Hematopoietic multipotent progenitor cell treated with erythropoietin and hydrocortisone succinate and interleukin-3 and kit ligand, for 17 days (in vitro differentiated cells): ENCODE data around the gene RBFOX2.
"Not testable (repeated sequence)": the region's sequence is repeated elsewhere in the genome, so short reads cannot be mapped to it uniquely, and the experiment has no call there.

Experiments
- DNase-seq: peaks from one replicate; pipeline ENCODE4 v3.0.0-alpha.2; 2015; ENCODE audit warnings: low spot score

The RBFOX2 gene

DNA sequence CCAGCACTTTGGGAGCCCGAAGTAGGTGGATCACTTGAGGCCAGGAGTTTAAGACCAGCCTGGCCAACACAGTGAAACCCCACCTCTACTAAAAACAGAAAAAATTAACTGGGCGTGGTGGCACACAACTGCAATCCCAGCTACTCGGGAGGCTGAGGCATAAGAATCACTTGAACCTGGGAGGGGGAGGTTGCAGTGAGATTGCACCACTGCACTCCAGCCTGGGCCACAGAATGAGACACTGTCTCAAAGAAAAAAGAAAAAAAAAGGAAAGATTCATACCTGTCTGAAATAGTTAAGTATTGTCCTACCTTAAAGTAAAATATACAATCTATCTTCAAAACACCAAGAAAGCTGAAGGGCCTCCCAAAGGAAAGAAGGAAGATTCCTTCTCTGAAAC is 20.1 kb downstream of the RBFOX2 start:
- no peak for DNase-seq

DNA sequence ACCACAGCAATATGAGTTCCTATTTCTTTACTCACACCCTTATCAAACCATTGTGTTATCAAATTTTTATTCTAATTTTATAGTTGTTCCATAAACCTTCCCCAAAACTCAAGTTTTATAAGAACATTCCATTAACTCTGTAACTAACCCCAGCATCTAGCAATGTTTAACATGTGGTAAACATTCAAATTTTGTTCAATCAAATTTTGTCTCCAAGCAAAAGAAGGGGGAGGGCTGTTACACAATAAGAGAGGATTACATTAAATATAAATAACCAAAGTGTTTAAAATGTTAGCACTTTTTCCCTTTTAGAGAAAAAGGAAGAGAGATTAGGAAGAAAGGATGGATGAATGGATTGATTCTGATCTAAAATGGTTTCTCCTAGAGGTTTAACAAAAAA is 20.5 kb downstream of the RBFOX2 start:
- DNase-seq = no peak

DNA sequence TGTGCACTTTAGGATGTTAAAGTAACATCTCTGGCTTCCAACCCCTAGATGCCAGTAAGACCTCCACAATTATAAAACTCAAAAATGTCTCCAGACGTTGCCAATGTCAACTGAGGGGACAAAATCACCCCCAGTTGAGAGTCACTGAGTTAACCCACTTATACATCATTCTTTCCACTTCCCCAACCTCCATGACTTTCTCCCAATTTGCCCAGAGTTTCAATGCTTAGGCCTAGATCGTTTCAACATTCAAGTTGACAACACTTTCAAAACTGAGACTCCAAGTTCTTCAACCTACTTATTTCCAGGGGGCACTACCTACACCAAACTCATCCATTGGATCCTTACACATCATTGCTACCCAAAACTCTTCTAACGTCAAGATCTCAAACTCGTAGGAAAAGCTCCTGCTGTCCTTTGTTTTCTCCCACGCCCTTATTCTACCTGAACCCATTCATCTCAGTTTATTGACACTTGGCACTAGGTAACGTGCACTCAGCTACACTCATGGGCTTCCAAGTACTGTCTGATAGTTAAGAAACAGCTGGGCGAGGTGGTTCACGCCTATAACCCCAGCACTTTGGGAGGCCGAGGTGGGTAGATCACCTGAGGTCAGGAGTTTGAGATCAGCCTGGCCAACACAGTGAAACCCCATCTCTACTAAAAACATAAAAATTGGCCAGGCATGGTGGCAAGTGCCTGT is 24.5 kb downstream of the RBFOX2 start:
- DNase-seq = no peak

GRCh38 chr22:36002718-36003260 is 25.8 kb downstream of the RBFOX2 start:
- DNase-seq = no peak

DNA sequence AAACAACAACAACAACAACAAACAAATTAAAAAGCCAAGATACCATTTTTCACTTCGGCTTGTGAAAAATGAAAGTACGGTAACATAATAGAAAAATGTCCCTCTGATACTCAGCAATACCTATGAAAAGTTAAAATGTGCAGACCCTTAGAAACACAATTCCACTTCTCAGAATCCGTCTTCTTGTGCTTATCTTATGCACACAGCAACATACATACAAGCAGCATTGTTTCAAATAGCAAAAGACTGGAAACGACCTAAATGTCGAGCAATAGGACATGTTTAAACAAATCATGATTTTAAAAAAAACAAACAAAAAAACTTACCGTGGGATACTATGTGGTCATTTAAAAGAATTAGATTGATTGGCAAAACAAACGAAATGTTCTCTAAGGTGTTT is 26.5 kb downstream of the RBFOX2 start:
- DNase-seq = no peak

GRCh38 chr22:35998748-35999147 is 29.9 kb downstream of the RBFOX2 start:
- DNase-seq = no peak

DNA sequence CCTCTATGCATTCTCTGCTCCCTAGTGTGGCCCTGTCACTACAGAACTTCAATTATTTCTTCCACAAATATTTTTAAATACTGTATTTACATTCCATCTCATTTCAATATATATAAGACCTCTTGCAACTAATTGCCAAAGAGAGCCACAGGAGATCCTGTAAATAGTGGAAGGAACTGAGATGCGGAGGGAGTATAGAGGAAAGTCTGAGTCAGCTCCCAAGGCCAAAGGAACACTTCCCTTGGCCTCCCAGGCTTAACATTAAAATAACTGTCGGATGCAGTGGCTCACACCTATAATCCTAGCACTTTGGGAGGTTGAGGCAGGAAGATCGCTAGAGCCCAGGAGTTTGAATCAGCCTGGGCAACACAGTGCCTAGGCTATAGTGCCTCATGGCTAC is 31.2 kb downstream of the RBFOX2 start:
- no peak for DNase-seq

DNA sequence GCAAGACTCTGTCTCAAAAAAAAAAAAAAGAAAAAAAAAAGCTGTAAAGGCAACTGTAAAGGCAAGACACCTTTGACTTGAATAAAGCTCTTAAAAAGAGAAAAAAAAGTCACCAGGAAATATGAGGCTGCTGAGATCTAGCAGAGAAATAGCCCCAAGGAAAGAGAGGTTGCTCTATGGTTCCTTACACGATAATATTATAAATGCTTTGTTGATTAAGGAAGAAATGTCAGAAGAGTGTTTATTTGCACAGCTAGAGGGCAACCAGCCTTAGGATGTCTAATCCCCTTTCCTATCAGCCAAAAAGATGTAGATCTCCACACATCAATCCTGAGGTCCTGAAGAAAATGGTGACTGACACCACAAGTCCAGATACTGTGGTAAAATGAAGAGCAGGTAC is 32.0 kb downstream of the RBFOX2 start:
- no peak for DNase-seq

DNA sequence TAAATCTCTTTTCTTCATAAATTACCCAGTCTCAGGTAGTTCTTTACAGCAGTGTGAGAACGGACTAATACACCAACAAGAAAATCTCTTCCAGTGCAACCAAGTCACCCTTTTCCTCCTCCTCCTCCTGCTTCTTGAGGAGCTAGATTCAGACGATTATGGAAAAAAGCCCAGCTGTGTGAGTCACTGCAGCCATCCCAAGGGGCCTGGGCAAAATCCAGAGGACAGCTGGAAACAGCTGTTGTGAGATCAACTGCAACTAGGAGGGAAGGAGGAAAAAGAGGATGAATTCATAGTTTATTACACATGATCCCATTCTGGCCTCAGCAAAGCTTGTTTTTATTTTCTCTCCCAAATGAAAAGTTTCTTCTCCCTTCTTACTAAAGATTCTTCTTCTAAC is 32.9 kb downstream of the RBFOX2 start:
- no peak for DNase-seq

DNA sequence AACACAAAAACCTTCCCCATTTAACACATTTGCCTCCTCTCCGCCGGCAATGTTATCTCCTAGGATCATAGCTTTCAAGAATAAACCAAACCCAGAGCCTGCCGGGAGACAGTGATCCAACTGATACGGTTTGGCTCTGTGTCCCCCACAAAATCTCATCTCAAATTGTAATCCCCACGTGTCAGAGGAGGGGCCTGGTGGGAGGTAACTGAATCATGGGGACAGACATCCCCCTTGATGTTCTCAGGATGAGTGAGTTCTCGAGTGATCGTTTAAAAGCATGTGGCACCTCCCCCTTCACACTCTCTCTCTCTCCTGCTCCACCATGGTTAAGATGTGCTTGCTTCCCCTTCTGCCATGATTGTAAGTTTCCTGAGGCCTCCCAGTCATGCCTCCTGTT is 33.3 kb downstream of the RBFOX2 start:
- no peak for DNase-seq

- DNase-seq = not testable (repeated sequence)
Observed at GRCh38 chr22:35993727-35994126, 34.9 kb downstream of the RBFOX2 start.

- DNase-seq = no peak
Observed at GRCh38 chr22:35993048-35993714, 35.4 kb downstream of the RBFOX2 start.

DNA sequence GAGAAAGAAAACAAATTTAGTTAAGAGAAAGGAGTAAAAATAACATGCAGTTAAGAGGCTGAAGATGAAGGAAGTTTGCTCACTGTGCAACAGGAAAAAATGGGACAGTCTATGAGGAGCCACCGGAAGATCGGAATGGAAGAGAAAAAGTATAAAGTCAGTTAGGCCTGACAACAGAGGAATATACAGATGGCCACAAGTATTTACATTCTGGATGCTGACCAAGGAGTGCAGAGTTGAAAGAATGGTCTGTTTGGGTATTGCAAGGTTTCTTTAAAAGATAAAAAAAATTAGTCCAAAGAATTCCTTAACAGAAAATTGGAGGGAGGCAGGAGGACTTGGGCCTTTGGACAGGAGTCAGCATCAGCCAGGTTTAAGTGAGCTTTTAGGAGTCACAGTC is 37.5 kb downstream of the RBFOX2 start:
- no peak for DNase-seq

GRCh38 chr22:35988030-35988429 is 40.6 kb downstream of the RBFOX2 start:
- no peak for DNase-seq

DNA sequence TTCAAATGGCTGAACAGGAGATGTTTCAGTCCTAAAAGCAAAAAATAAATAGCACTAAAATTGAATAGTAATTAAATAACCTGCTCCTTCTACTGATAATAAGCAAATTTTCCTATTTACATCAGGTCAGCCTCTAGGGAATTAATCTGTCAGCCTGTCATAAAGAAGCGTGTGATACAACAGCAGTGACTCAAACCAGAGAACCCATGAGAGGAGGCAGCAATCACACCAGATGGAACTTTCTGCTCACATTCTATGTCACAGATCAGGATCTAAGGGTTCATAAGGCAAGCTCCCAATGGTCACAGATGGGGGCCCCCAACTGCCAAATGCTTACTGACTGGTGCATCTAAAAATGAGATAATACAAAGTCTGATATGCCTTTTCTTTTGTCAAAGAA is 41.1 kb downstream of the RBFOX2 start:
- DNase-seq = no peak

DNA sequence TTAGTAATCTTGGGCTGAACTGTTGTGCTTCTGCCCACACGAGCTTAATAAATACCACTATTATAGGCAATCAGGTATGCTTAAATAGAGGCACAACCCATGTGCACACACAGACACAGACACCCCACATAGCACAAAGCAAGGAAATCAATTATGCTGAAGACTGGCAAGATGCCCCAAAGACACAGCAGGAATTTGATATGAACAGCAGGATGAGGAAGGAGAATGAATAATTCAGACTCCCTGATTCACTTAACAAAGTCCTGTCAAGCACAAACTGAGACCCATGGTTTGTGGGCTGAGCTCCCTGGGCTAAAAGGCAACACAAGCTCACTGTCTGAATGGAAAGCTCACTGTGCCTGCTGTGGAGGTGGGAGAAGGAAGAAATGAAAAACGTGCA is 42.5 kb downstream of the RBFOX2 start:
- DNase-seq = no peak

DNA sequence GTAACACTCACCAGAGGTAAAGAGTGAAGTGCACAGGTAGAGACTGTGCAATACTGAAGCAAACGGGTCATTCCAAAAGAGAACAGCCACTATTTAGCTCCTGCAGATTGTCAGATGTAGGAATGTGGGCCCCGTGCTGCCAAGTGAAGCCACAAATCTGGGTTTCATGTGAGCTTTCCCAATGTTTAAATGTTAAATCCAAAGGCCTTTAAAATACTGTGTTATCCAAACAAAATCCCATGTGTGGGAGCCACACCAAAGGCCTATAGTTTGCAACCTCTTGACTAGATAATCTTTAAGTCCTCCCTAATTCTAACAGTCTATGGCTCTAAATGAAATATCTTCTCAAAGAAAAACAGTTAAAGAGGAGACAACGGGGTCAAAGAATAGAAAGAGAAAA is 43.3 kb downstream of the RBFOX2 start:
- DNase-seq = no peak

- no peak for DNase-seq
Observed at GRCh38 chr22:35984183-35985175, 44.1 kb downstream of the RBFOX2 start.

GRCh38 chr22:35981900-35982299 is 46.7 kb downstream of the RBFOX2 start:
- DNase-seq = no peak

- no peak for DNase-seq
Observed at GRCh38 chr22:35978889-35979288, 49.7 kb downstream of the RBFOX2 start.

GRCh38 chr22:35978201-35978600 is 50.4 kb downstream of the RBFOX2 start:
- DNase-seq = no peak

- no peak for DNase-seq
Observed at GRCh38 chr22:35977136-35977535, 51.5 kb downstream of the RBFOX2 start.

DNA sequence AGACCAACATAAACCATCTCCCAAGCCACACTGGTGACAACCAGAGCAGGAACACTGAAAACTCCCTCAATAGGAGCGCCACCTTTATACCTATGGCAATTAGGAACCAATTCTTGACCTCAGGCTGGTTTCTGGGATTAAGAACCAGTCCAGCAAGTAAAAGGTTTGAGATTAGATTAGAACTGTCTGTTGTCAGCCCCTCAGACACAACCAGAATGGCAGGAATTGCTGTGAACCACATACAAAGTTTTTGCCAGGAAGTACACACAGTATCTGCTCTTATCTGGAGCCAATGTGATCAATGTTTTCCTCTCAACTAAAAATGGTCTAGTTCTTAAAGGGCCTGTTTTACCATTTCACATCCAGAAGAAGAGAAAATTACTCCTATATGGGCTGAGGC is 55.2 kb downstream of the RBFOX2 start:
- DNase-seq = no peak
